GM12878 (cell line): ENCODE data around the gene ZNF692. TPM values are rescaled to one million over a fixed set of nuclear protein-coding genes. Genes with fewer than 3 reads are reported as not detected.
A peak's percentile ranks its signal among the peaks of the same experiment; 100 is the strongest.

Experiments
- BCL11A ChIP-seq: IDR thresholded peaks from 2 replicates; pipeline ENCODE4 v1.6.1; 2011; ENCODE audit warnings: low read depth, low read length
- CBX5 ChIP-seq: sonication (generic); IDR thresholded peaks from 2 replicates; pipeline ENCODE4 v1.6.1; 2016; ENCODE audit warnings: low read depth, moderate library complexity, mild to moderate bottlenecking, inconsistent platforms
- CEBPB ChIP-seq, 2 experiments: fragments of 150-350 bp in 1 of 2; IDR thresholded peaks; 2 replicates each; pipeline ENCODE4 v1.6.1; 2012 to 2014; ENCODE audit warnings: low read depth in 2 of 2, low read length in 2 of 2, borderline replicate concordance in 1 of 2, inconsistent platforms in 1 of 2
- EED ChIP-seq: sonication (generic); IDR thresholded peaks from 2 replicates; pipeline ENCODE4 v1.6.1; 2016; ENCODE audit warnings: antibody characterized with exemption, low read depth
- ESRRA ChIP-seq: IDR thresholded peaks from 2 replicates; pipeline ENCODE4 v1.6.1; 2012; ENCODE audit warnings: mild to moderate bottlenecking, low read length, improper control_type of control experiment
- NR2C1 ChIP-seq: fragments of 450-650 bp; IDR thresholded peaks from 2 replicates; pipeline ENCODE4 v1.6.1; 2017; ENCODE audit warnings: antibody characterized with exemption, mild to moderate bottlenecking, moderate library complexity
- NRF1 ChIP-seq: conservative IDR thresholded peaks from 2 replicates; pipeline ENCODE4 v1.6.1; 2011; ENCODE audit warnings: mild to moderate bottlenecking, low read depth, low read length, improper control_type of control experiment
- RAD51 ChIP-seq: fragments of 450-650 bp; IDR thresholded peaks from 2 replicates; pipeline ENCODE4 v1.6.1; 2016; ENCODE audit warnings: moderate library complexity, mild to moderate bottlenecking, inconsistent platforms
- RBBP5 ChIP-seq: fragments of 200-600 bp; sonication (generic); conservative IDR thresholded peaks from 2 replicates; pipeline ENCODE4 v1.6.1; 2016
- SMAD5 ChIP-seq: IDR thresholded peaks from 2 replicates; pipeline ENCODE4 v1.6.1; 2016; ENCODE audit warnings: antibody characterized with exemption, low read depth
- SPI1 ChIP-seq: IDR thresholded peaks from 2 replicates; pipeline ENCODE4 v1.6.1; 2011; ENCODE audit warnings: low read depth, mild to moderate bottlenecking, low read length, moderate library complexity, borderline replicate concordance; ENCODE audit not compliant: insufficient read depth
- STAT1 ChIP-seq: fragments of 450-650 bp; conservative IDR thresholded peaks from 2 replicates; pipeline ENCODE4 v1.6.1; 2014; ENCODE audit warnings: antibody characterized with exemption, mild to moderate bottlenecking
- YBX1 ChIP-seq: fragments of 450-650 bp; IDR thresholded peaks from 2 replicates; pipeline ENCODE4 v1.6.1; 2016; ENCODE audit warnings: antibody characterized with exemption
- ZNF274 ChIP-seq: IDR thresholded peaks from one replicate; pipeline ENCODE4 v1.8.0; 2011; ENCODE audit not compliant: insufficient read length, insufficient read depth
- ZZZ3 ChIP-seq: IDR thresholded peaks from 2 replicates; pipeline ENCODE4 v1.6.1; 2011; ENCODE audit warnings: low read depth; ENCODE audit not compliant: control insufficient read depth, insufficient read length
- polyA plus RNA-seq, 11 experiments: library from polyadenylated mRNA; depleted of rRNA in 4 of 11; unstranded in 6 of 11; stranded (reverse) in 5 of 11; fragments of >200 nt; fragmentation: Nextera tagmentation in 4 of 11; fragmentation: Illumina TruSeq in 1 of 11; extraction: Ambion mirVana in 4 of 11; extraction: Trizol in 1 of 11; gene quantifications; 1 replicate in 1 of 11; 2 replicates in 10 of 11; pipeline versions ENCODE4 v1.2.1 to v1.2.3, GENCODE V29; 2011 to 2016; ENCODE audit warnings: inconsistent platforms in 2 of 11, missing spikeins in 2 of 11, low read depth in 1 of 11
- total RNA-seq, 4 experiments: library from RNA; depleted of rRNA in 3 of 4; stranded (reverse); fragments of >200 nt in 3 of 4; fragmentation: Illumina TruSeq in 1 of 4; extraction: Trizol in 1 of 4; gene quantifications; 2 replicates each; pipeline versions ENCODE4 v1.2.1 to v1.2.3, GENCODE V29; 2013 to 2021
- TF ChIP-seq, protein P1 (sequence below): fragments of 450-650 bp; formaldehyde crosslinking; IDR thresholded peaks from 2 replicates; pipeline ENCODE4 v1.5.0; 2022; ENCODE audit warnings: mild to moderate bottlenecking, missing genetic modification characterization
- TF ChIP-seq, protein P2 (sequence below): fragments of 450-650 bp; IDR thresholded peaks from 2 replicates; pipeline ENCODE4 v1.6.1; 2017; ENCODE audit warnings: mild to moderate bottlenecking, moderate library complexity
- TF ChIP-seq, protein P3 (sequence below): fragments of 450-650 bp; IDR thresholded peaks from 2 replicates; pipeline ENCODE4 v1.6.1; 2017; ENCODE audit warnings: mild to moderate bottlenecking, moderate library complexity

The ZNF692 gene
- total and polyA plus RNA-seq, 10 of the 15 experiments (the other 5 are each of a cell fraction or from before 2014, with no cell fraction given) = 5.3 to 76.6 (median 36.9) TPM

DNA sequence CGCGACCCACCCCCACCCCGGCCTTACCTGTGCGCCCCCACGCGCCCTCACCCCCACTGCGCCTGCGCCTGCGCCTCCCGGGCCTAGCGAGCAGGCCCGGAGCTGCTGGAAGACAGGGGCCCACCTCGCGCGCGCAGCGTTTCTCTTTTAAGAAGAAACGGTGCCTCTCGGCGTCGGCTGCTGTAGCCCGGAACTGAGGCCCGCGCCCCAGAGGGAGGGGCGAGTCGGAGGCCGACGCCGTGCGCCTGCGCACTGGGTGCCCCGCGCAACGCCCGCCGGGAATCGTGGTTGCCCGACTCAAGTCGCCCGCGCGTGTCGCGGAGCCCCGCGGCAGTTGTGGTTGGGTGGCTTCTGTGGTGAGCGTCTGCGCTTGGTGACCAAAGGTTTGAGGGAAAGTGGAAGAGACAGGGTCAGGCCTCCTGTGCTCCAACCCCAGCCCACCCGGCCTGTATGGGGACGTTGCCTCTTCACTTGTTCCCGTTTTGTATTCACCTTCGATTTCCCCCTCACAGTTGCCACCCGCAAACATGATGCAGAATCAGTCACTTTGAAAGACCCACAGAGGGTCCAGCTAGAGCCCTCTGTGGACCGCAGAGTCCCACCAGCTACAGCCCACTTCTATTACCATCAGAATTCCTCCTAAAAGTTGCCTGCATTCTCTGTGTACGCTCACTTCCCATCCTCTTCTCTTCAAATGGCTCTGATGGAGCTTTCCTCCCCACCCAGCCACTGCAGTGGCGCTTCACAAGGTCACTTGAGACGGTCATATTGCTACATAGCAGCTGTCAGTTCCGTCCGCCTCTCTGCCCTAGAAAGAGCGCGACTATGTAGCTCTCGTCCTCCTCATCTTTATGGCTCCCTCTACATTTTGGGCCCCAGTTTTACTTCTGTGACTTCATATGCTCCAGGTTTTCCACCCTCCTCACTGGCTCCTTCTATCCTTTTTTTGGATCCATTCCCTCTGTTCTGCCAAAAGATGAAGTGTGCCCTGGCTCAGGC, at the start of gene ZNF692 (continued):
- TF ChIP-seq, protein P1, sequence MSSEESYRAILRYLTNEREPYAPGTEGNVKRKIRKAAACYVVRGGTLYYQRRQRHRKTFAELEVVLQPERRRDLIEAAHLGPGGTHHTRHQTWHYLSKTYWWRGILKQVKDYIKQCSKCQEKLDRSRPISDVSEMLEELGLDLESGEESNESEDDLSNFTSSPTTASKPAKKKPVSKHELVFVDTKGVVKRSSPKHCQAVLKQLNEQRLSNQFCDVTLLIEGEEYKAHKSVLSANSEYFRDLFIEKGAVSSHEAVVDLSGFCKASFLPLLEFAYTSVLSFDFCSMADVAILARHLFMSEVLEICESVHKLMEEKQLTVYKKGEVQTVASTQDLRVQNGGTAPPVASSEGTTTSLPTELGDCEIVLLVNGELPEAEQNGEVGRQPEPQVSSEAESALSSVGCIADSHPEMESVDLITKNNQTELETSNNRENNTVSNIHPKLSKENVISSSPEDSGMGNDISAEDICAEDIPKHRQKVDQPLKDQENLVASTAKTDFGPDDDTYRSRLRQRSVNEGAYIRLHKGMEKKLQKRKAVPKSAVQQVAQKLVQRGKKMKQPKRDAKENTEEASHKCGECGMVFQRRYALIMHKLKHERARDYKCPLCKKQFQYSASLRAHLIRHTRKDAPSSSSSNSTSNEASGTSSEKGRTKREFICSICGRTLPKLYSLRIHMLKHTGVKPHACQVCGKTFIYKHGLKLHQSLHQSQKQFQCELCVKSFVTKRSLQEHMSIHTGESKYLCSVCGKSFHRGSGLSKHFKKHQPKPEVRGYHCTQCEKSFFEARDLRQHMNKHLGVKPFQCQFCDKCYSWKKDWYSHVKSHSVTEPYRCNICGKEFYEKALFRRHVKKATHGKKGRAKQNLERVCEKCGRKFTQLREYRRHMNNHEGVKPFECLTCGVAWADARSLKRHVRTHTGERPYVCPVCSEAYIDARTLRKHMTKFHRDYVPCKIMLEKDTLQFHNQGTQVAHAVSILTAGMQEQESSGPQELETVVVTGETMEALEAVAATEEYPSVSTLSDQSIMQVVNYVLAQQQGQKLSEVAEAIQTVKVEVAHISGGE (CRISPR knock-in tag) = no peak
- no peak; the same call in 1 of the 2 replicates for TF ChIP-seq STAT1
- no peak for TF ChIP-seq NR2C1
- TF ChIP-seq RAD51 = no peak
- TF ChIP-seq YBX1 = no peak
- no peak for TF ChIP-seq CBX5
- TF ChIP-seq EED = peak; percentile 24; the same call in 1 of the 2 replicates
- peak; percentile 90 for TF ChIP-seq NRF1
- TF ChIP-seq, protein P2, sequence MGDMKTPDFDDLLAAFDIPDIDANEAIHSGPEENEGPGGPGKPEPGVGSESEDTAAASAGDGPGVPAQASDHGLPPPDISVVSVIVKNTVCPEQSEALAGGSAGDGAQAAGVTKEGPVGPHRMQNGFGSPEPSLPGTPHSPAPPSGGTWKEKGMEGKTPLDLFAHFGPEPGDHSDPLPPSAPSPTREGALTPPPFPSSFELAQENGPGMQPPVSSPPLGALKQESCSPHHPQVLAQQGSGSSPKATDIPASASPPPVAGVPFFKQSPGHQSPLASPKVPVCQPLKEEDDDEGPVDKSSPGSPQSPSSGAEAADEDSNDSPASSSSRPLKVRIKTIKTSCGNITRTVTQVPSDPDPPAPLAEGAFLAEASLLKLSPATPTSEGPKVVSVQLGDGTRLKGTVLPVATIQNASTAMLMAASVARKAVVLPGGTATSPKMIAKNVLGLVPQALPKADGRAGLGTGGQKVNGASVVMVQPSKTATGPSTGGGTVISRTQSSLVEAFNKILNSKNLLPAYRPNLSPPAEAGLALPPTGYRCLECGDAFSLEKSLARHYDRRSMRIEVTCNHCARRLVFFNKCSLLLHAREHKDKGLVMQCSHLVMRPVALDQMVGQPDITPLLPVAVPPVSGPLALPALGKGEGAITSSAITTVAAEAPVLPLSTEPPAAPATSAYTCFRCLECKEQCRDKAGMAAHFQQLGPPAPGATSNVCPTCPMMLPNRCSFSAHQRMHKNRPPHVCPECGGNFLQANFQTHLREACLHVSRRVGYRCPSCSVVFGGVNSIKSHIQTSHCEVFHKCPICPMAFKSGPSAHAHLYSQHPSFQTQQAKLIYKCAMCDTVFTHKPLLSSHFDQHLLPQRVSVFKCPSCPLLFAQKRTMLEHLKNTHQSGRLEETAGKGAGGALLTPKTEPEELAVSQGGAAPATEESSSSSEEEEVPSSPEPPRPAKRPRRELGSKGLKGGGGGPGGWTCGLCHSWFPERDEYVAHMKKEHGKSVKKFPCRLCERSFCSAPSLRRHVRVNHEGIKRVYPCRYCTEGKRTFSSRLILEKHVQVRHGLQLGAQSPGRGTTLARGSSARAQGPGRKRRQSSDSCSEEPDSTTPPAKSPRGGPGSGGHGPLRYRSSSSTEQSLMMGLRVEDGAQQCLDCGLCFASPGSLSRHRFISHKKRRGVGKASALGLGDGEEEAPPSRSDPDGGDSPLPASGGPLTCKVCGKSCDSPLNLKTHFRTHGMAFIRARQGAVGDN = peak; percentile 71
- no peak for TF ChIP-seq ZNF274
- 0 out of 2 replicates have a peak, but pooled peaks have one; percentile 44 for TF ChIP-seq BCL11A
- TF ChIP-seq ZZZ3 = no peak
- TF ChIP-seq SMAD5 = peak; percentile 57; the same call in 1 of the 2 replicates
- TF ChIP-seq, protein P3, sequence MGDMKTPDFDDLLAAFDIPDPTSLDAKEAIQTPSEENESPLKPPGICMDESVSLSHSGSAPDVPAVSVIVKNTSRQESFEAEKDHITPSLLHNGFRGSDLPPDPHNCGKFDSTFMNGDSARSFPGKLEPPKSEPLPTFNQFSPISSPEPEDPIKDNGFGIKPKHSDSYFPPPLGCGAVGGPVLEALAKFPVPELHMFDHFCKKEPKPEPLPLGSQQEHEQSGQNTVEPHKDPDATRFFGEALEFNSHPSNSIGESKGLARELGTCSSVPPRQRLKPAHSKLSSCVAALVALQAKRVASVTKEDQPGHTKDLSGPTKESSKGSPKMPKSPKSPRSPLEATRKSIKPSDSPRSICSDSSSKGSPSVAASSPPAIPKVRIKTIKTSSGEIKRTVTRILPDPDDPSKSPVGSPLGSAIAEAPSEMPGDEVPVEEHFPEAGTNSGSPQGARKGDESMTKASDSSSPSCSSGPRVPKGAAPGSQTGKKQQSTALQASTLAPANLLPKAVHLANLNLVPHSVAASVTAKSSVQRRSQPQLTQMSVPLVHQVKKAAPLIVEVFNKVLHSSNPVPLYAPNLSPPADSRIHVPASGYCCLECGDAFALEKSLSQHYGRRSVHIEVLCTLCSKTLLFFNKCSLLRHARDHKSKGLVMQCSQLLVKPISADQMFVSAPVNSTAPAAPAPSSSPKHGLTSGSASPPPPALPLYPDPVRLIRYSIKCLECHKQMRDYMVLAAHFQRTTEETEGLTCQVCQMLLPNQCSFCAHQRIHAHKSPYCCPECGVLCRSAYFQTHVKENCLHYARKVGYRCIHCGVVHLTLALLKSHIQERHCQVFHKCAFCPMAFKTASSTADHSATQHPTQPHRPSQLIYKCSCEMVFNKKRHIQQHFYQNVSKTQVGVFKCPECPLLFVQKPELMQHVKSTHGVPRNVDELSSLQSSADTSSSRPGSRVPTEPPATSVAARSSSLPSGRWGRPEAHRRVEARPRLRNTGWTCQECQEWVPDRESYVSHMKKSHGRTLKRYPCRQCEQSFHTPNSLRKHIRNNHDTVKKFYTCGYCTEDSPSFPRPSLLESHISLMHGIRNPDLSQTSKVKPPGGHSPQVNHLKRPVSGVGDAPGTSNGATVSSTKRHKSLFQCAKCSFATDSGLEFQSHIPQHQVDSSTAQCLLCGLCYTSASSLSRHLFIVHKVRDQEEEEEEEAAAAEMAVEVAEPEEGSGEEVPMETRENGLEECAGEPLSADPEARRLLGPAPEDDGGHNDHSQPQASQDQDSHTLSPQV = no peak
- TF ChIP-seq RBBP5 = no peak
- TF ChIP-seq ESRRA = no peak
- TF ChIP-seq SPI1 = 0 out of 2 replicates have a peak, but pooled peaks have one; percentile 19
- TF ChIP-seq CEBPB (IDR thresholded peaks at IDR 0.05; ENCODE audit: borderline replicate concordance in 1 of 2, low read depth in 2 of 2, low read length in 2 of 2) = no peak
